Kidney epithelial cell (primary cell): ENCODE data around the gene RIMBP2. TPM values are rescaled to one million over a fixed set of nuclear protein-coding genes. Genes with fewer than 3 reads are reported as not detected.
"Not testable (repeated sequence)": the region's sequence is repeated elsewhere in the genome, so short reads cannot be mapped to it uniquely, and the experiment has no call there.

Source experiments
- DNase-seq: peaks from one replicate; pipeline ENCODE4 v3.0.0-alpha.2; 2010; ENCODE audit warnings: low read depth
- H3K27me3 ChIP-seq: 2 replicates; pipeline ENCODE4 v1.6.0; 2011; ENCODE audit warnings: low read length; ENCODE audit not compliant: control insufficient read depth, insufficient read depth
- H3K36me3 ChIP-seq: 2 replicates; pipeline ENCODE4 v1.5.1; 2011; ENCODE audit warnings: low read length; ENCODE audit not compliant: control insufficient read depth, insufficient read depth
- H3K4me3 ChIP-seq: 2 replicates; pipeline ENCODE4 v1.5.1; 2011; ENCODE audit warnings: low read depth, mild to moderate bottlenecking, control low read depth, low read length
- total RNA-seq: library from RNA; depleted of rRNA; stranded (reverse); fragments of >200 nt; gene quantifications from 2 replicates; pipeline ENCODE4 v1.2.3, GENCODE V29; 2015
- TF ChIP-seq, protein P1 (sequence below): IDR thresholded peaks from 2 replicates; pipeline ENCODE4 v1.5.1; 2011; ENCODE audit warnings: mild to moderate bottlenecking, moderate library complexity, low read length, control low read depth, inconsistent platforms; ENCODE audit not compliant: insufficient read depth, poor library complexity, severe bottlenecking

The RIMBP2 gene
- total RNA-seq, 1 donor from 2014 or later: 0.50 TPM

DNA sequence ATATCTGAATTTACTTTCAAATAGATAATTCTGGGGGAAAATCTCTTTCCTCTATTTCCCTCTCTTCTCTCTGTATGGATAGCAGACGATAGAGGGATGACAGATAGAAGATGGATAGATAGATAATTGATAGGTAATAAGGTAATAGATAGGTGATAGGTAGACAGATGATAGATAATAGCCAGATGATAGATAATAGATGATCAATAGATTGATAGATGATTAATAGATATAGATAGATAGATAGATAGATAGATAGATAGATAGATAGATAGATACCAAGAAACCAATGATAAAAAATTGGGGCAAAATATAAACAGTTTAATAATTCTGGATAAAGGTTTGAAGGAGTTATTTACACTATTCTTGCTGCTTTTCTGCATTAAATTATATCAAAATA is 26.6 kb upstream of the RIMBP2 start:
- TF ChIP-seq, protein P1, sequence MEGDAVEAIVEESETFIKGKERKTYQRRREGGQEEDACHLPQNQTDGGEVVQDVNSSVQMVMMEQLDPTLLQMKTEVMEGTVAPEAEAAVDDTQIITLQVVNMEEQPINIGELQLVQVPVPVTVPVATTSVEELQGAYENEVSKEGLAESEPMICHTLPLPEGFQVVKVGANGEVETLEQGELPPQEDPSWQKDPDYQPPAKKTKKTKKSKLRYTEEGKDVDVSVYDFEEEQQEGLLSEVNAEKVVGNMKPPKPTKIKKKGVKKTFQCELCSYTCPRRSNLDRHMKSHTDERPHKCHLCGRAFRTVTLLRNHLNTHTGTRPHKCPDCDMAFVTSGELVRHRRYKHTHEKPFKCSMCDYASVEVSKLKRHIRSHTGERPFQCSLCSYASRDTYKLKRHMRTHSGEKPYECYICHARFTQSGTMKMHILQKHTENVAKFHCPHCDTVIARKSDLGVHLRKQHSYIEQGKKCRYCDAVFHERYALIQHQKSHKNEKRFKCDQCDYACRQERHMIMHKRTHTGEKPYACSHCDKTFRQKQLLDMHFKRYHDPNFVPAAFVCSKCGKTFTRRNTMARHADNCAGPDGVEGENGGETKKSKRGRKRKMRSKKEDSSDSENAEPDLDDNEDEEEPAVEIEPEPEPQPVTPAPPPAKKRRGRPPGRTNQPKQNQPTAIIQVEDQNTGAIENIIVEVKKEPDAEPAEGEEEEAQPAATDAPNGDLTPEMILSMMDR: no peak
- no peak overlapping the region for H3K4me3 ChIP-seq
- H3K27me3 ChIP-seq: no peaks in the 10 kb centered on the region
- no peaks in the 10 kb centered on the region for H3K36me3 ChIP-seq
- DNase-seq: no peak

DNA sequence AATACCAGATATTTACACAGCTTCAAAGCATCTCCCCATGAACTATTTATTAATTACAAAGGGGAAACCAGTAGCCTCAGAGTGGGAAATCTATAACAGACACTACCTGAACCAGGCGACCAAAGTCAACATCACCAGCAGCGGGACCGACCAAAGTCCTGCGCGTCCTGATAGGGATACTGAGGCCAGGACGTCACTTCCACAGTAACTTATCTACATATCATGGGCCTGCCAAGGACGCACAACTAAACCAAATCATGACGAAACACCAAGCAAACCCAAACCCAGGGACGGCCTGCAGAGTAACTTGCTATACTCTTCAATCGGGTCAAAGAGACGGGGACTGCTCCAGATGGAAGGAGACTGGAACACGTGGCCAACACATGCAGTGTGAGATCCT is 26.0 kb upstream of the RIMBP2 start:
- TF ChIP-seq, protein P1: no peak
- DNase-seq: no peak
- no peaks in the 10 kb centered on the region for H3K36me3 ChIP-seq
- no peak overlapping the region for H3K4me3 ChIP-seq
- H3K27me3 ChIP-seq: no peaks in the 10 kb centered on the region

DNA sequence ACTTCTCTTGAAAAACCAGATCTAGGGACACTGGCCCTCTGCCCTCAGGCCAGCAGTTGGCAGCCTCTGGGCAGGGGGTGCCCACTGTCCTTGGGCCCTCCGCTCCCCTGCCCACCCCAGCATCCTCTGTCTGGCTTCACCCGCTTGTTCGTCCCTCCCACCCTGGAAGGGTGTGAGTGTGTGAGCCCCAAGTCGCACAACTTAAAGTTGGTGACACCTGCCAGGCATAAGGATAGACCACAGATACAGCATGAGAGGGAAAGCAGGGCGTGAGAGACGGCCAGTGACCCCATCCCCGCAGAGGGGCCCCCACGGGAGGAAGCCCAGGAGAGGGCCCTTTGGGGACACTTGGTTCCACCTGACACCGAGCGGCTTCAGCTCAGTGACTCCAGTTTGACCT is 23.5 kb upstream of the RIMBP2 start:
- DNase-seq: no peak
- Histone ChIP-seq H3K4me3 (no peak overlapping the region), H3K27me3 (no peaks in the 10 kb centered on the region), H3K36me3 (no peaks in the 10 kb centered on the region)
- TF ChIP-seq, protein P1: no peak

DNA sequence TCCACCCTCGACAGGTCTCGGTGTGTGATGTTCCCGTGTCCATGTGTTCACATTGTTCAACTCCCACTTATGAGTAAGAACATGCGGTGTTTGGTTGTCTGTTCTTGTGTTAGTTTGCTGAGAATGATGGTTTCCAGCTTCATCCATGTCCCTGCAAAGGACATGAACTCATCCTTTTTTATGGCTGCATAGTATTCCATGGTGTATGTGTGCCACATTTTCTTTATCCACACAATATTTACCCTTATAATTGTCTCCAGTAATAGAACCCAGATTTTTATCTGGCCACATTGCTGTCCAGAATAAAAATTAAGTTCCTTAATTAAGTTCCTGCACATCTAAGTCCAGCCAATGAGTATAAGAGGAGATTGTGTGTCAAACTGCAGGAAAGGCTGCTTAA is 22.3 kb upstream of the RIMBP2 start:
- not testable (repeated sequence) for H3K27me3 ChIP-seq

DNA sequence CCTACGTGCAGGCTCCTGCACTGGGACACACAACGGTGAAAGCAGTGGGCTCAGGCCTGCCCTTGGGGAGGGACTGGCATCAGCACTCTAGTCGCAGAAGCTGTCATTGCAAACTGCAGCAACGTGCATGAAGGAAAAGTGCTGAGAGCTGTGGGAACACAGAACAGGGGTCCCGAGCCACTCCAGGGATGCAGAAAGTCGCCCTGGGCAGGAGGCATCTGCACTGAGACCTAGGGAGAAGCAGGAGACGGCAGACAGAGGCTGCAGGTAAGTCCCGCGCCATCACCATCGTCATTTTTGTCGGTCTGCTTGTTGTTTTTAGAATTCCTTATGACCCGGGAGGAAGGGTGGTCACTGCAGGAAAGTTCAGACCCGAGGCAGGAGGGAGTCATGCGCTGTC is 21.6 kb upstream of the RIMBP2 start:
- H3K36me3 ChIP-seq: no peaks in the 10 kb centered on the region
- H3K27me3 ChIP-seq: no peaks in the 10 kb centered on the region
- TF ChIP-seq, protein P1: no peak
- DNase-seq: no peak
- H3K4me3 ChIP-seq: no peak overlapping the region

More for the DNA sequence above, 22.3 kb upstream of the RIMBP2 start:
- DNase-seq, H3K36me3 ChIP-seq, H3K4me3 ChIP-seq: not testable (repeated sequence)

DNA sequence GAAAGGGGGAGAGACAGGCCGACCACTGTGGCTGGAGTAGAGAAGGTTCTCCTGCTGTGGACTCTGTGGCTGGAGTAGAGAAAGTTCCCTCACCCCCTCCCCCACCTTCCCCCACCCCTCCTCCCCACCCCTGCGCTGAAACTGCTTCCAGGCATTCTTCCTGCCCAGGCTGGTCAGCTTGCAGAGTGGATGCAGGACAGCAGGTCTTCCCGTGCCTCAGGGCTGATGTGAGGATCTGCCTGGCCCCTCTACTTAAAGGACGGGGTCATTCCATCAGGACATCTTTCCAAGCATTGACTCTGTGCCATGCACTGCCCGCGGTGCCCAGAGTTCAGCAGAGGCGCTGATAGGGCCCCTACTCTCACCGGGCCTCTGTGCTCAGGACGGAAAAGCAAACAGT is 13.2 kb upstream of the RIMBP2 start:
- Histone ChIP-seq H3K27me3 (no peaks in the 10 kb centered on the region), H3K36me3 (no peaks in the 10 kb centered on the region), H3K4me3 (no peak overlapping the region)
- TF ChIP-seq, protein P1: no peak
- no peak for DNase-seq
